LNCAP (cell line): ENCODE measurements around the gene OR51B4.

Experiments
- TF ChIP-seq, protein P1 (sequence below): fragments of 450-650 bp; IDR thresholded peaks from 2 replicates; pipeline ENCODE4 v1.5.1; 2017; ENCODE audit warnings: mild to moderate bottlenecking

OR51B4 gene

GRCh38 chr11:5336331-5336730 is 34.6 kb upstream of the OR51B4 start:
- TF ChIP-seq, protein P1, sequence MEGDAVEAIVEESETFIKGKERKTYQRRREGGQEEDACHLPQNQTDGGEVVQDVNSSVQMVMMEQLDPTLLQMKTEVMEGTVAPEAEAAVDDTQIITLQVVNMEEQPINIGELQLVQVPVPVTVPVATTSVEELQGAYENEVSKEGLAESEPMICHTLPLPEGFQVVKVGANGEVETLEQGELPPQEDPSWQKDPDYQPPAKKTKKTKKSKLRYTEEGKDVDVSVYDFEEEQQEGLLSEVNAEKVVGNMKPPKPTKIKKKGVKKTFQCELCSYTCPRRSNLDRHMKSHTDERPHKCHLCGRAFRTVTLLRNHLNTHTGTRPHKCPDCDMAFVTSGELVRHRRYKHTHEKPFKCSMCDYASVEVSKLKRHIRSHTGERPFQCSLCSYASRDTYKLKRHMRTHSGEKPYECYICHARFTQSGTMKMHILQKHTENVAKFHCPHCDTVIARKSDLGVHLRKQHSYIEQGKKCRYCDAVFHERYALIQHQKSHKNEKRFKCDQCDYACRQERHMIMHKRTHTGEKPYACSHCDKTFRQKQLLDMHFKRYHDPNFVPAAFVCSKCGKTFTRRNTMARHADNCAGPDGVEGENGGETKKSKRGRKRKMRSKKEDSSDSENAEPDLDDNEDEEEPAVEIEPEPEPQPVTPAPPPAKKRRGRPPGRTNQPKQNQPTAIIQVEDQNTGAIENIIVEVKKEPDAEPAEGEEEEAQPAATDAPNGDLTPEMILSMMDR, result no peak

DNA sequence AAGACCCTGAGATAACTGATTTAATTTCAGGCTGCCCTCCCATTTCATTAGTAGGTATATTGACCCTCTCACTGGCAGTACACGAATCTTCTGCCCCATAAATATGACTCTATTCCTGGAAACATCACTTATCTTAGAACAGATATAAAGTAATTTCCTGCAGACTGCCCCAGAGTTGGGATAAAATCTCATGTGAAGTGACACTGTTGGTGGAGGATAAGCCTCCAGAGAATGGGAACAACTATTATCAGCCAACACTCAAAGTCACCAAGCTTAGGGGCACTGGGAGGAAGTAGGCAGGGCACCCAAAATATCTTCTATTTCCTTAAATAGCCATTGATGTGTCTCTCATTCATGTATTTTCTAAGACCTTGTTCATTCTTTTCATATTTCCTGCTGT is 33.4 kb upstream of the OR51B4 start:
- TF ChIP-seq, protein P1, result no peak

- TF ChIP-seq, protein P1, result no peak
Measured at GRCh38 chr11:5324197-5324596, 22.5 kb upstream of the OR51B4 start, which contains the start of gene OR51B2. TSS of gene OR51B2 (minus strand) at chr11:5324297. CDS start at chr11:5324297, 0 bp downstream.

GRCh38 chr11:5317292-5317691 is 15.5 kb upstream of the OR51B4 start:
- TF ChIP-seq, protein P1, result 0 out of 2 replicates have a peak, but pooled peaks have one; percentile 20

GRCh38 chr11:5310423-5310822 is 8.7 kb upstream of the OR51B4 start:
- TF ChIP-seq, protein P1, result no peak

GRCh38 chr11:5307256-5308019 is 5.7 kb upstream of the OR51B4 start:
- TF ChIP-seq, protein P1, result no peak

GRCh38 chr11:5304046-5304445 is 2.3 kb upstream of the OR51B4 start:
- TF ChIP-seq, protein P1, result no peak
